A549 (cell line): ENCODE data around the gene ASCL5. TPM values are rescaled to one million over a fixed set of nuclear protein-coding genes. Genes with fewer than 3 reads are reported as not detected.

Experiments
- ATAC-seq, 2 experiments: fragments of 200-7000 bp in 1 of 2; fragments of >200 bp in 1 of 2; cut with Nextera tagmentation in 1 of 2; cut with Tn5 transposase in 1 of 2; 3 replicates each; pipeline versions ENCODE4 v1.8.0 to v1.9.1; 2018 to 2020; ENCODE audit warnings: mild to moderate bottlenecking in 1 of 2, moderate library complexity in 1 of 2
- CTCF ChIA-PET: fragments of 300-600 bp; sonication (Branson Sonifier 250); formaldehyde crosslinking; extraction: SDS; loops from one replicate; lab custom pipeline; 2021; ENCODE audit warnings: antibody characterized with exemption, inconsistent platforms; lab: Yijun Ruan, JAX
- POLR2A ChIA-PET: fragments of 350-600 bp; formaldehyde crosslinking; extraction: SDS; loops from one replicate; lab custom pipeline; 2021; ENCODE audit warnings: antibody characterized with exemption, inconsistent platforms; lab: Yijun Ruan, JAX
- DNase-seq, 2 experiments: peaks; one replicate each; pipeline versions ENCODE4 v3.0.0 to v3.0.0-alpha.2; 2011 to 2016; ENCODE audit warnings: low read depth in 1 of 2, low spot score in 1 of 2
- FAIRE-seq: peaks from 2 replicates; lab custom pipeline; 2011; peaks lifted over from hg19 to GRCh38; lab: Jason Lieb, UNC
- H3K27ac ChIP-seq, 2 experiments: fragments of >200 bp; sonication (Bioruptor Twin); formaldehyde crosslinking; 3 replicates each; pipeline ENCODE4 v1.5.1; 2016 to 2017
- H3K4me1 ChIP-seq: fragments of >200 bp; sonication (Bioruptor Twin); formaldehyde crosslinking; 3 replicates; pipeline ENCODE4 v1.6.1; 2016
- H3K4me2 ChIP-seq: fragments of >200 bp; sonication (Bioruptor Twin); formaldehyde crosslinking; 3 replicates; pipeline ENCODE4 v1.6.1; 2016
- H3K4me3 ChIP-seq: fragments of >200 bp; sonication (Bioruptor Twin); formaldehyde crosslinking; 3 replicates; pipeline ENCODE4 v1.5.1; 2016
- H3K9me3 ChIP-seq: fragments of >200 bp; sonication (Bioruptor Twin); formaldehyde crosslinking; 3 replicates; pipeline ENCODE4 v1.6.1; 2016
- CBX2 ChIP-seq: fragments of 200-600 bp; sonication (generic); IDR thresholded peaks from 2 replicates; pipeline ENCODE4 v1.6.1; 2016; ENCODE audit warnings: low read depth, mild to moderate bottlenecking, borderline replicate concordance
- CEBPB ChIP-seq, 2 experiments: fragments of >200 bp in 1 of 2; sonication (Bioruptor Twin) in 1 of 2; formaldehyde crosslinking in 1 of 2; IDR thresholded peaks; 2 replicates each; pipeline ENCODE4 v1.6.1; 2012 to 2016
- CHD2 ChIP-seq: fragments of 150-350 bp; IDR thresholded peaks from 2 replicates; pipeline ENCODE4 v1.6.1; 2014; ENCODE audit warnings: low read length; ENCODE audit not compliant: partially characterized antibody
- EHF ChIP-seq: fragments of 250-450 bp; sonication (Bioruptor Pico); IDR thresholded peaks from 2 replicates; pipeline ENCODE4 v1.5.0; 2020; ENCODE audit warnings: mild to moderate bottlenecking
- EHMT2 ChIP-seq: fragments of 200-600 bp; sonication (generic); IDR thresholded peaks from 2 replicates; pipeline ENCODE4 v1.6.1; 2016; ENCODE audit warnings: antibody characterized with exemption, low read depth, mild to moderate bottlenecking, moderate library complexity
- HDAC2 ChIP-seq: fragments of 200-600 bp; sonication (generic); IDR thresholded peaks from 2 replicates; pipeline ENCODE4 v1.6.1; 2016
- HEYL ChIP-seq: fragments of 250-450 bp; sonication (Bioruptor Pico); IDR thresholded peaks from 2 replicates; pipeline ENCODE4 v1.8.0; 2021; ENCODE audit warnings: mild to moderate bottlenecking, moderate library complexity
- HOXB5 ChIP-seq: fragments of 250-450 bp; sonication (Bioruptor Pico); IDR thresholded peaks from 2 replicates; pipeline ENCODE4 v1.5.0; 2020; ENCODE audit warnings: mild to moderate bottlenecking, moderate library complexity
- JUN ChIP-seq, 2 experiments: fragments of >200 bp; sonication (Bioruptor Twin); formaldehyde crosslinking; IDR thresholded peaks; 2 replicates in 1 of 2; 3 replicates in 1 of 2; pipeline ENCODE4 v1.6.1; 2016 to 2017
- JUNB ChIP-seq: fragments of >200 bp; sonication (Bioruptor Twin); formaldehyde crosslinking; IDR thresholded peaks from 2 replicates; pipeline ENCODE4 v1.6.1; 2016
- NPAS2 ChIP-seq: fragments of 250-450 bp; sonication (Bioruptor Pico); IDR thresholded peaks from 2 replicates; pipeline ENCODE4 v1.8.0; 2022; ENCODE audit warnings: mild to moderate bottlenecking, moderate library complexity, borderline replicate concordance
- RARB ChIP-seq: fragments of 250-450 bp; sonication (Bioruptor Pico); IDR thresholded peaks from 2 replicates; pipeline ENCODE4 v1.8.0; 2021; ENCODE audit warnings: mild to moderate bottlenecking, moderate library complexity
- RFX5 ChIP-seq: fragments of 450-650 bp; IDR thresholded peaks from 2 replicates; pipeline ENCODE4 v1.7.1; 2014; ENCODE audit warnings: antibody characterized with exemption, mild to moderate bottlenecking, moderate library complexity
- RNF2 ChIP-seq: fragments of 200-600 bp; sonication (generic); IDR thresholded peaks from 2 replicates; pipeline ENCODE4 v1.6.1; 2016; ENCODE audit warnings: low read depth, mild to moderate bottlenecking, antibody characterized with exemption, moderate library complexity, borderline replicate concordance
- ZC3H11A ChIP-seq: fragments of 450-650 bp; IDR thresholded peaks from 2 replicates; pipeline ENCODE4 v1.6.1; 2014; ENCODE audit warnings: antibody characterized with exemption, mild to moderate bottlenecking
- ZFP36 ChIP-seq: fragments of 450-650 bp; IDR thresholded peaks from 2 replicates; pipeline ENCODE4 v1.6.1; 2014; ENCODE audit warnings: borderline replicate concordance; ENCODE audit not compliant: partially characterized antibody
- ZNF302 ChIP-seq: fragments of 250-450 bp; sonication (Bioruptor Pico); IDR thresholded peaks from 2 replicates; pipeline ENCODE4 v1.9.0; 2021; ENCODE audit warnings: inconsistent platforms, mild to moderate bottlenecking, moderate library complexity
- ZSCAN20 ChIP-seq: fragments of 250-450 bp; sonication (Bioruptor Pico); IDR thresholded peaks from 2 replicates; pipeline ENCODE4 v1.8.0; 2022; ENCODE audit warnings: mild to moderate bottlenecking, moderate library complexity
- WGBS: methylation state at CpG from one replicate; pipeline ENCODE4 v1.1.6; 2017; ENCODE audit errors: missing lambda C conversion rate; 5-methylcytosine and 5-hydroxymethylcytosine counted together
- polyA plus RNA-seq, 4 experiments: library from polyadenylated mRNA; depleted of rRNA in 3 of 4; stranded (reverse); fragments of >200 nt; fragmentation: RNase III in 1 of 4; extraction: RNeasy Plus Mini Kit Qiagen cat#74134 plus additional on column Dnase treatment in 1 of 4; gene quantifications; 2 replicates in 3 of 4; 3 replicates in 1 of 4; pipeline ENCODE4 v1.2.3, GENCODE V29; 2011 to 2017
- TF ChIP-seq, protein P1 (sequence below): fragments of 250-450 bp; sonication (Bioruptor Pico); IDR thresholded peaks from 2 replicates; pipeline ENCODE4 v1.5.0; 2021; ENCODE audit warnings: mild to moderate bottlenecking, moderate library complexity, borderline replicate concordance
- TF ChIP-seq, protein P2 (sequence below): fragments of 450-650 bp; IDR thresholded peaks from 2 replicates; pipeline ENCODE4 v1.6.1; 2014; ENCODE audit warnings: antibody characterized with exemption
- TF ChIP-seq, protein P3 (sequence below): IDR thresholded peaks from 2 replicates; pipeline ENCODE4 v1.6.1; 2012; ENCODE audit warnings: low read depth, borderline replicate concordance
- TF ChIP-seq, protein P4 (sequence below): fragments of >200 bp; sonication (Bioruptor Twin); formaldehyde crosslinking; IDR thresholded peaks from 3 replicates; pipeline ENCODE4 v1.5.1; 2016
- TF ChIP-seq, protein P5 (sequence below): fragments of 150-350 bp; IDR thresholded peaks from 2 replicates; pipeline ENCODE4 v1.6.1; 2014; ENCODE audit warnings: low read depth, mild to moderate bottlenecking, low read length

Gene ASCL5
- polyA plus RNA-seq, 2 of the 4 experiments (the other 2 are of a cell fraction) = 0.09 TPM; not detected in 1

DNA sequence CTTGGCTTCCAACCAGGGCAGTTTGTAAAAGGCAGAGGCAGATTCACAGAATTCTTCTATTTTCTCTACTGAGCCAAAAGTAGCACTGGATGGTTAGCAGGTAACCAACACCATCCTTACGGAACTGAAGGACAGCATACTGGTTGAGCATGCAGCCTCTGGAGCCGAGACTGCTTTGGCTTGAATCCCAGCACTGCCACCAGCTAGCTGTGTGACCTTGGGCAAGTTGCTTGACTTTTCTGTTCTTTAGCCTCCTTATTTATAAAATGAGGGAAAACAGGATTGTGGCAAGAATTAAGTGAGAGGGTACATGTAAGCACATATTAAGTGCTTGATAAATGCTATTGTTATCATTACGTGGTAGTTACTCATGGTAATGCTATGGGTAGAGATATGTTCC is 34.2 kb downstream of the ASCL5 start:
- no peak for FAIRE-seq
- Histone ChIP-seq H3K9me3 (no peaks in the 10 kb centered on the region), H3K4me1 (no peaks in the 10 kb centered on the region), H3K4me3 (no peak overlapping the region), H3K27ac (no peak overlapping the region)
- ChIA-PET POLR2A (no interaction called here), CTCF (interaction anchor here (12.4 kb wide), 1 partner anchor 22 kb away, joined by 84 read pairs; the partner anchor contains the start of gene CACNA1S)
- ATAC-seq = no peak
- DNase-seq = no peak
- 59% methylated on average over 3 of the region's 3 CpGs for WGBS
- no peak for TF ChIP-seq RARB (CRISPR knock-in tag)
- no peak for TF ChIP-seq ZNF302 (CRISPR knock-in tag)
- no peak for TF ChIP-seq CEBPB (IDR thresholded peaks at IDR 0.05)
- TF ChIP-seq, all 56 proteins: peak for 0
- H3K4me2 ChIP-seq = no peak overlapping the region

DNA sequence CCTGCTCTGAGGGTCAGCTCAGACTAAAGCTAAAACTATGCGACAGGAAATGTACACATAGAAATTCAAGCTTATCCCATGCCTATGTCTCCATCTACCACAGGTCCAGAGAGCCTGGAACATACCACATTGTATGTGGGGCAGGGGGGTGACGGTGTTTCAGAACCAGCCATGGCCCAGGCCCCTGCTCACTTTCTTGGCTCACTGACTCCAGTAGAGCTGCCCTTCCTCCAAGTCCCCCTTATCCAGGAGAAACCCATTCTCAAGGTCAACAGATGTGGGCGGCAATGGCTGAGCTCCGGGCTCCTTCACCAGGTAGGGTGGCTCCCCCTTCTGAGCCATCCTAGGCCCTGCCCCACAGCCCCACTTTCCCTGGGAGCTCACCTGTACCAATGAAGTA is 35.7 kb downstream of the ASCL5 start:
- Histone ChIP-seq H3K4me1 (no peaks in the 10 kb centered on the region), H3K27ac (no peak overlapping the region), H3K4me2 (no peak overlapping the region), H3K4me3 (no peak overlapping the region), H3K9me3 (no peaks in the 10 kb centered on the region)
- DNase-seq (no peak), FAIRE-seq (no peak), ATAC-seq (no peak)
- ChIA-PET CTCF (interaction anchor here (0.6 to 1.4 kb wide), 3 partner anchors 22 to 1410 kb away, joined by 3 to 4 read pairs (median 3); partner anchors contain the start of gene ASCL5), POLR2A (no interaction called here)
- 79% methylated on average over 4 of the region's 4 CpGs for WGBS
- TF ChIP-seq EHF (CRISPR knock-in tag) (no peak), ZFP36 (no peak), RFX5 (no peak), JUN (IDR thresholded peaks at IDR 0.05) (no peak), ZNF302 (CRISPR knock-in tag) (no peak), EHMT2 (no peak), CBX2 (no peak), RNF2 (no peak)
- TF ChIP-seq, protein P1, sequence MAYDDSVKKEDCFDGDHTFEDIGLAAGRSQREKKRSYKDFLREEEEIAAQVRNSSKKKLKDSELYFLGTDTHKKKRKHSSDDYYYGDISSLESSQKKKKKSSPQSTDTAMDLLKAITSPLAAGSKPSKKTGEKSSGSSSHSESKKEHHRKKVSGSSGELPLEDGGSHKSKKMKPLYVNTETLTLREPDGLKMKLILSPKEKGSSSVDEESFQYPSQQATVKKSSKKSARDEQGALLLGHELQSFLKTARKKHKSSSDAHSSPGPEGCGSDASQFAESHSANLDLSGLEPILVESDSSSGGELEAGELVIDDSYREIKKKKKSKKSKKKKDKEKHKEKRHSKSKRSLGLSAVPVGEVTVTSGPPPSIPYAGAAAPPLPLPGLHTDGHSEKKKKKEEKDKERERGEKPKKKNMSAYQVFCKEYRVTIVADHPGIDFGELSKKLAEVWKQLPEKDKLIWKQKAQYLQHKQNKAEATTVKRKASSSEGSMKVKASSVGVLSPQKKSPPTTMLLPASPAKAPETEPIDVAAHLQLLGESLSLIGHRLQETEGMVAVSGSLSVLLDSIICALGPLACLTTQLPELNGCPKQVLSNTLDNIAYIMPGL = no peak
- TF ChIP-seq, protein P2, sequence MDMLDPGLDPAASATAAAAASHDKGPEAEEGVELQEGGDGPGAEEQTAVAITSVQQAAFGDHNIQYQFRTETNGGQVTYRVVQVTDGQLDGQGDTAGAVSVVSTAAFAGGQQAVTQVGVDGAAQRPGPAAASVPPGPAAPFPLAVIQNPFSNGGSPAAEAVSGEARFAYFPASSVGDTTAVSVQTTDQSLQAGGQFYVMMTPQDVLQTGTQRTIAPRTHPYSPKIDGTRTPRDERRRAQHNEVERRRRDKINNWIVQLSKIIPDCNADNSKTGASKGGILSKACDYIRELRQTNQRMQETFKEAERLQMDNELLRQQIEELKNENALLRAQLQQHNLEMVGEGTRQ = no peak

DNA sequence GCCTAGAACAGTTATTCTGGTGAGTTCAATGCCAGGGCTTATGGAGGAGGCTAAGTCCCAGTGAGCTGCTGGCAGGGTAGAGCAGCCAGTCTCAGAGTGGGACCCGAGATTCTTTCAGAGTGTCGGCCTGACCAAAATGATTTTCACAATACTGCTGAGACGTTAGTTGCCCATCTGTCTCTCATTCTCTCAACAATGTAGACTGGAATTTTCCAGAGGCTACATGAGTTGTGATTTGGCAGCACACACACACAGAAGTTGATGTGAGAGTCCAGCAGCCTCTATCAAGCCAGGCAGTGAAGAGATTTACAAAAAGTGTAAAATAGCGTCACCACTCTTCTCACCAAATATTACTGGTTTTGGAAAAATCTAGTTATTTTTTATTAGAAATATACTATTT is 36.4 kb downstream of the ASCL5 start:
- H3K4me1 ChIP-seq = no peaks in the 10 kb centered on the region
- ATAC-seq (no peak), DNase-seq (no peak), FAIRE-seq (no peak)
- no peaks in the 10 kb centered on the region for H3K9me3 ChIP-seq
- H3K4me2 ChIP-seq = no peak overlapping the region
- ChIA-PET CTCF (interaction anchor here (1.4 kb wide), 1 partner anchor 23 kb away, joined by 4 read pairs; no protein-coding TSS in a partner anchor), POLR2A (no interaction called here)
- 58% methylated on average over 4 of the region's 4 CpGs for WGBS
- TF ChIP-seq ZC3H11A (no peak), CHD2 (no peak), JUNB (no peak), NPAS2 (CRISPR knock-in tag) (no peak), HDAC2 (no peak), HEYL (CRISPR knock-in tag) (no peak), ZSCAN20 (no peak), HOXB5 (CRISPR knock-in tag) (no peak), JUN (IDR thresholded peaks at IDR 0.05) (no peak), EHMT2 (no peak)
- TF ChIP-seq, protein P1 = no peak
- TF ChIP-seq, protein P3, sequence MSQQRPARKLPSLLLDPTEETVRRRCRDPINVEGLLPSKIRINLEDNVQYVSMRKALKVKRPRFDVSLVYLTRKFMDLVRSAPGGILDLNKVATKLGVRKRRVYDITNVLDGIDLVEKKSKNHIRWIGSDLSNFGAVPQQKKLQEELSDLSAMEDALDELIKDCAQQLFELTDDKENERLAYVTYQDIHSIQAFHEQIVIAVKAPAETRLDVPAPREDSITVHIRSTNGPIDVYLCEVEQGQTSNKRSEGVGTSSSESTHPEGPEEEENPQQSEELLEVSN = no peak
- TF ChIP-seq, protein P4, sequence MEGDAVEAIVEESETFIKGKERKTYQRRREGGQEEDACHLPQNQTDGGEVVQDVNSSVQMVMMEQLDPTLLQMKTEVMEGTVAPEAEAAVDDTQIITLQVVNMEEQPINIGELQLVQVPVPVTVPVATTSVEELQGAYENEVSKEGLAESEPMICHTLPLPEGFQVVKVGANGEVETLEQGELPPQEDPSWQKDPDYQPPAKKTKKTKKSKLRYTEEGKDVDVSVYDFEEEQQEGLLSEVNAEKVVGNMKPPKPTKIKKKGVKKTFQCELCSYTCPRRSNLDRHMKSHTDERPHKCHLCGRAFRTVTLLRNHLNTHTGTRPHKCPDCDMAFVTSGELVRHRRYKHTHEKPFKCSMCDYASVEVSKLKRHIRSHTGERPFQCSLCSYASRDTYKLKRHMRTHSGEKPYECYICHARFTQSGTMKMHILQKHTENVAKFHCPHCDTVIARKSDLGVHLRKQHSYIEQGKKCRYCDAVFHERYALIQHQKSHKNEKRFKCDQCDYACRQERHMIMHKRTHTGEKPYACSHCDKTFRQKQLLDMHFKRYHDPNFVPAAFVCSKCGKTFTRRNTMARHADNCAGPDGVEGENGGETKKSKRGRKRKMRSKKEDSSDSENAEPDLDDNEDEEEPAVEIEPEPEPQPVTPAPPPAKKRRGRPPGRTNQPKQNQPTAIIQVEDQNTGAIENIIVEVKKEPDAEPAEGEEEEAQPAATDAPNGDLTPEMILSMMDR = no peak
- TF ChIP-seq, protein P5, sequence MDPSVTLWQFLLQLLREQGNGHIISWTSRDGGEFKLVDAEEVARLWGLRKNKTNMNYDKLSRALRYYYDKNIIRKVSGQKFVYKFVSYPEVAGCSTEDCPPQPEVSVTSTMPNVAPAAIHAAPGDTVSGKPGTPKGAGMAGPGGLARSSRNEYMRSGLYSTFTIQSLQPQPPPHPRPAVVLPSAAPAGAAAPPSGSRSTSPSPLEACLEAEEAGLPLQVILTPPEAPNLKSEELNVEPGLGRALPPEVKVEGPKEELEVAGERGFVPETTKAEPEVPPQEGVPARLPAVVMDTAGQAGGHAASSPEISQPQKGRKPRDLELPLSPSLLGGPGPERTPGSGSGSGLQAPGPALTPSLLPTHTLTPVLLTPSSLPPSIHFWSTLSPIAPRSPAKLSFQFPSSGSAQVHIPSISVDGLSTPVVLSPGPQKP = no peak
- no peak overlapping the region for H3K4me3 ChIP-seq
- no peak overlapping the region for H3K27ac ChIP-seq
